ENCODE results near the gene ARHGAP26.
"Not testable (repeated sequence)": the region's sequence is repeated elsewhere in the genome, so short reads cannot be mapped to it uniquely, and the experiment has no call there.

Gene ARHGAP26

DNA sequence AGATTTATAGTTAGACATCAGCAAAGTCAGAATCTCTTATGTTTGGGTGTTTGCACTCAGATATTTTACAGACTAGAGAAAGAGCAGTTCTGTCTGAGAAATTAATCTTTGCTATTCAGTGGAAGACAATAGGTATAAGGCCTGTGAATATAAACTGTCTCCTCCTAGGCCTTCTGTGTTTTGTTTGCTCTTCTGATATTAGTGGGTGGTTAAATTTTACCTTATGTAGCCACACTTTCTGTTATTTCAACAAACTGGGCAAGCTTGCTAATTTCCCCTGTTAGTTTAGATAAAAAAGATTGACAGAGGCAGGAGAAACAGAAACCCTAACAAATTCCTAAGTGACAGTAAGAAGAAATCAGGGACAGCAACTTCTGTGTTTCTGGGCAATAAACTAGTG, 141.6 kb downstream of the ARHGAP26 start:
- no peak for DNase-seq

DNA sequence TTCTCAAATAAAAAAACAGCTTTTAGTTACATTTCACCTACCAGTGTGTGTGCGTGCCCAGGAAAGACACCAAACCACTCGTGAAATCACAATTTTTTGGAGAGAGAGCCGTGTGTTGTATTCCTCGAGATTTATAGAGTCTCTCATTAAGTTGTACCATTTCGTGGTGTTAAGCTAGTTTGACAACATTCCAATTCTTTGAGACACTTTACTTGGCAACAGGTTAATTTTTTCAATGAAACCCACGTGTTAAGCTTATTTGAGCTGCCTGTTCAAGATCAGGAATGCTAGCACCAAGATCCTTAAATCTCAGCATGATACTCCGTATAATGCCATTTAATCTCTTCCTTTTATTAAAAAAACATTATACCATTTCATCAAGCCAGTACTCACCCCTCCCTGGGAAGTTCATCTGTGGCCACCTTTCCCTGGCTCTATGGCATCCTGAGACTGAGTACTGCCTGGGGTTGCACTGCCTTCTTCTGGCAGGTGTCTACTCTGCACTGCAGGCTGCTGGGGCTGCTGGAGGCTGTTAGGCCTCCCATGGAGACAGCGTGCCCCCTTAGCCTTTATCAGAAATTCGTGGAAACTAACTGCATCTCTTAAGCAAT, 143.7 kb downstream of the ARHGAP26 start:
- DNase-seq = no peak

DNA sequence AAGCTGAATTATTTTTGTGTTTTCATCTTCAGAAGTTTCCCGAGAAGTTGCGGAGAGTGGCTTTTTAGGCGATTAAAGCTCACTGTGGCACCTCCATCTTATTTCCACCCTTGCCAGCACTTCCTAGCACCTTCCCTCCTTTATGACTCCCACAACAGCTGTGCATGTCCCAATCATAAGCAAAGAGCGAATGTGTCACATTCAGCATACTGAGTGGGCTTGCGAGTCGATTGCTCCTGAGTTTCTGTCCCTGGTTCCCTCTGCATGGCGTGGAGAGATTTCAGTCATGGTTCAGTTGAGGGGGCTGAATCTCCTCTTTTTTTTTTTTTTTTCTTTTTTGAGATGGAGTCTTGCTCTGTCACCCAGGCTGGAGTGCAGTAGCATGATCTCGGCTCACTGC, 144.9 kb downstream of the ARHGAP26 start:
- no peak for DNase-seq

DNA sequence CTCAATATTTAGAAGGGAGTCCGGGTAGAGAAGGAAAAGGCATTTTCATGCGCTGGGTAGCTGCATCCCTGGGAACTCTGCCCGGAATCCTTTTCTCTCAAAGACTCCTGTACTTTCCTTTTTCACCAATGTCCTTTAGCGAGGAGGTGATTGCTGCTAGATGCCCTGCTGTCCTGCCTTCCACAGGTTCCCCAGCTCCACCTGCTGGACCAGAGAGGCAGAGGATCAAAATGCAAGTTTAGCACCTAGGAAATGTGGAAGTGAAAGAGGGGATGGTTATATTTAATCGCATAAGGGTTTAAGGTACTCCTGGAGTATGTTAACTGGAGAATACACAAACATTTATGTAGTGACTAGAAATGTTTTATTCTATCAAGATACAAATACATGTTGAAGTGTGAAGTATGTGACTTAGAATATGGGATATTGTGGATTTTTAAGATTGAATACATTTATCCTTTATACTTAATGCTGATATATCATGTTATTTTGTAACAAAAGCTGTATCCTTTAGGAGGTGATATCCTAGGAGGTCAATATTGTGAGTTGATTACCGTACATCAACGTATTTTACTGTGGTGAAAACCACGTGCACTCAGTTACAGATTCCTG, 145.7 kb downstream of the ARHGAP26 start:
- DNase-seq = no peak

DNA sequence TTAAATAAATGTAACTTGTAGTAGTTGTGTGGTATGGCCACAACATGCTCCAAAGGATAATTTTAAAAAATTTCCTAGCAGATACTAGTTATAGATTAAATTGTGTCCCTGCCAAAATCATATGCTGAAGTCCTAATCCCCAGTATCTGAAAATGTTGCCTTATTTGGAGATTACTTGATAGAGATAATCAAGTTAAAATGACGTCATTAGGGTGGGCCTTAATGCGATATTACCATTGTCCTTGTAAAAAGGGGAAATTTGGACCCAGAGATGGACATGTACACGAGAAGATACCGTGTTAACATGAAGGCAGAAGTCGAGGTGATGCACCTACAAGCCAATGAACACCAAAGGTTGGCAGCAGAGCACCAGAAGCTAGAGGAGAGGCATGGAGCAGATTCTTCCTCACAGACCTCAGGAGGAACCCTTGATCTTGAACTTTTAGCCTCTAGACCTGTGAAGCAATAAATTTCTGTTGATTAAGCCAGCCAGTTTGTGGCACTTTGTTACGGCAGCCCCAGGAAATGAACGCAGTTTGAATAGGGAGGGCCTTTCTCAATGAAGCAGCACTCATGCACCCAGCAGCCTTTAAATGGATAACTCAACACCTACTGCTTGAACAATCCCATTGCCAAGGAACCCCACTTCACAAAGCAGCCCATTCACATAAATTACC, 148.9 kb downstream of the ARHGAP26 start:
- DNase-seq = no peak

DNA sequence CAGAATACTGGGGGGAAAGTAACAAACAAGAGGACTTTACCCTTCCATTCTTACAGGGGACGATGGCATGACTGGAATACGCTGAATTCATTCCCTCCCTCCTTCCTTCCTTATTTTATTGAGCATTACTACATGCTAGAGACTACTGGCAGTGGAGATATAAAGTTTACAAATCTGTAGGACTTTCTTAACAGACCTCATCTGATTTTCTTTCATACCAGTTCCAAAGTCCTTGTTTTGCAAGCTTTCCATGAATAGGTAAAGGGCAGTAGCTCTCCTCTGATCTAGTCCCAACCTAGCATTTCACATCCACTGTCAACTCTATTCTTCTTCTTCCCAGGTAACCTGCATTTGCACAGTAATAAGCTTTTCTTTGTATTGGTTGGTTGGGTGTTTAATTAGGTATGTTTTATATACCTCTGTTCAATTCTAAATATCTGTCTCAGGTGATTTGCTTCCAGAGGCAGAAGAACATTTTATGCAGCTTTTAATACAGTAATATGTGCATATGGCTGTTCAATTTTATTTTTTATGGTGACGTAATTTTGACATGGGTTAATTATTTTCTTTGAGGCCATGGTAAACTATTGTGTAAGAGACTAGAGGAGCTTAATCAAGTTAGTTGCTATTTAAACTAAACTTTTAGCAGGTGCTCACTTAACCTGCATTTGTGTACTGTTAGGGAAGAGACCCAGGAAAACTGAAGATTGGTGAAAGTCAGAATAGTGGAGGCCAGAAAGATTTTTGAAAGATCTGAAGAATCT, 150.9 kb downstream of the ARHGAP26 start:
- no peak for DNase-seq

DNA sequence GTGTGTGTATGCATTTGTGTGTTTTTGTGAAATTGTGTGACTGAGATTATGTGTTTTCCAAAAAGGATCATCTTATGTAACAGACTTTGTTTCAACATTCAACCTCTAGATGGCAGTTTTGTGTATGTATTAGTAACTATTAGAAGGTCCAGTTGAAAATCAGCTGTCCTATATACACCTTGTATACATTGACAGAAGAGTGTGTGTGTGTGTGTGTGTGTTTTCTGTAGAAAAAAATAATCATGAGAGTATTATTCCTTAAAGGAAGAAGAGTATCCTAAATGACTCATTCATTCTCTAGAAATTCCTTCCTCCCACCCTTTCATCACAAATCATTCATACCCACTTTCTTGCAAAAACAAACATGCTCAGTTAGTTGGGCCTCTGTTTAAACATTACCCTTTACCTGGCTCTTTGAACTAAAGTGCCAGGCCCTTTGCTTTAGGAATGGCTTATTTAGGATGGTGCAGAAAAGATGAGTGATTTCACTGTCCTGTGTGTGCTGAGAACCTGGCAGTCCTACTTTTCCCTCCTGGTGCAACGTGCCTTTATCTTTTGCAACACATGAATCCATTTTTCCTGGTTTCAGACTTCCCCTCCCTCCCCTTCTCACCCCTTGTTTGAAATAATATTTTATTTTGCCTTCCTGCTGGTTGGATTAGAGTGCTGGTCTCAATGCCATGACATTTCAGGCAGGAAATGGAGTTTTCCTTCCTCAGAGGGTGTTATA, 152.2 kb downstream of the ARHGAP26 start:
- no peak for DNase-seq

DNA sequence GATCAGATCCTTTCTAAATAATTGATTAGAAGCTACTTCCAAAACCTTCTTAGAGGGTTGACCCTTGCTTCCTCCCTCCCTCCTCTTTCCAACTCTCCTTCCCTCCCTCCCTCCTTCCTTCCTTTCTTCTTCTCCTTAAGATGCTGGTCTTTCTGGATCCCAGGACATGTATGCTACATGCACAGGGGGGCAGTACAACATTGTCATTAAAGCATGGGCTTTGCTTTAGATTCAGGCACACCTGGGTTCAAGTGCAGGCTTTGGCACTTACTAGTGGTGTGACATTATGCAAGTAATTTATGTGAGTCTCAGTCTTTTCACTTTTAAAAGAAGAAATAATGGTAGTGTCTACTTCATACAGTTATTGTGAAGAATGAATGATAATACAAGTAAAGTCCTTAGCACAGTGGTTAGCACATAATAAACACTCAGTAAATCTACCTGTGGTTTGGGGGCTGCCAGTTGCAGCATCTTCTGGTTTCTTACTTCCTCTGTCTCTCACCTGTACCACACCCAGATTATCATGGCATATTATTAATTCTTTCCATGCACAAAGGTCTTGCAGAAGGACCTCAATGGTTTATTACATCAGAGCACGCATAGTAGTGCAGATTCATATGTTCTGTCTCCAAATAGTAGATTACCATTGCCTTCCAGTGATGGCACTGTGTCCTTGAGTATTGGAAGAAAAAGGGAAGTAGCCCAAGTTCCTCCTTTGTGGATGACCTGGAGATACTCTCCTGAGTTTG, 154.1 kb downstream of the ARHGAP26 start:
- no peak for DNase-seq

DNA sequence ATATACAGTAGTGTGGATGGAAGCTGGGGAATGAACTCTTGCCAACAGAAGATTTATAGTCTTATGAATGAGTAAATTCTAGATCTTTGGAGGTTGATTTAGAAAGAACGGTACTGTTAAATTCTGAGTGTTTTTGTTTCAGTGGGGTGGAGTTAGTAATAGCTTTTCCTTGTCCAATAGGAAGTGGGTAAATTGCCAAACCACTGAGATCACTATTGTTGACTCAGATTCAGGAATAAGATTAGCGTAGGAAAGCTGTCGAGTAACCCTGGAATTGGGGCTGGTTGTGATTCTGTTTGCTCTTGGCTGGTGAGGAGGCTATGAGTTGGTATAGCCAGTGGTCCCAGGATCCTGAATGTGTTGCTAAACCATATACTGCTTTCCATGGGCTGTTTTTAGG, 155.6 kb downstream of the ARHGAP26 start:
- no peak for DNase-seq

DNA sequence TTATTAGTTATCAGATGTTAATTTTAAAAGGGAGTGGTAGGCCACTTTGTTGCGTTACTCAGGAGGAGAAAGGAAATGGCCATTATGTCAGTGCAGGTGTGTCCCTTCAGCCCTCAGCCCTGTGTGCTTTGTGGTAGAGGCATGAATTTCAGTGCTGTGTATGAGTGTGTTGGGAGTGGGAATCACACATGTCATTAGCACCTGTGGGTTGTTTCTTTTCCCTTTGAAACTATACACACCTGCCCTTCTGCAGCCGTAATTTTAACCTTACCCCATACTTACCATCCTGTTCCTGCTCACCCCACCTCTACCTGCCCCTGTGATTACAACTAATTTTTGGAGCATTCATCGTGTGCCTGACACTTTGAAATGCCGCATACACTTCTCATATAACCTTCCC, 156.4 kb downstream of the ARHGAP26 start:
- no peak for DNase-seq

DNA sequence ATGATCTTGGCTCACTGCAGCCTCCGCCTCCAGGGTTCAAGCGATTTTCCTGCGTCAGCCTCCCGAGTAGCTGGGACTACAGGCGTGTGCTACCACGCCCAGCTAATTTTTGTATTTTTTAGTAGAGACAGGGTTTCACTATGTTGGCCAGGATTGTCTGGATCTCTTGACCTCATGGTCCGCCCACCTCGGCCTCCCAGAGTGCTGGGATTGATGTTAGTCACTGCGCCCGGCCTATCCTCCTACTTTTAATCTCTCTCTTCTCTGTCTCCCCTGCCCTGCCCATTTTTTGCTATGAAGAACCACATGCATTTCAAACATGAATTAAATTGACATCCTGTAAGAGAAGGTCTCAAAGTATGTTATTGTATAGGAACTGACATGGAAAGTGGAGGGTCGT, 158.8 kb downstream of the ARHGAP26 start:
- not testable (repeated sequence) for DNase-seq

DNA sequence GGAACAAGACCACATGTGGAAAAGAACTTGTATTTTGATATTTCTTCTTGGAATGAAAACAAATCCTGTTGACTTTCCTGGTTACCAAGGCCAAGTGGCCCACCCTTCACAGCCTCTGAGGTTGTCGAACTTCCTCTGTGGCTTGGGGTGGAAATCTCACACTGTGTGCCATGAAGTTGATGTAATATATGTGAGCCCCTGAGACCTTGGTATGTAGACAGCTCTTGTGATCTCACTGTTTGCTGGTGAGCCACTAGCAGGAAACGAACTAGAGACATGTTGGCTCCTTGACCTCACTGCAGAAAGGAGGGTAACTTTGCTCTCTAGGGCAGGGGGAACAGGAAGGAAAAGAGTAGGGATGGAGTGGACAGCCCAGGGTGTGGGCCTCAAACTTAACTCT, 159.4 kb downstream of the ARHGAP26 start:
- DNase-seq = peak; percentile 46

DNA sequence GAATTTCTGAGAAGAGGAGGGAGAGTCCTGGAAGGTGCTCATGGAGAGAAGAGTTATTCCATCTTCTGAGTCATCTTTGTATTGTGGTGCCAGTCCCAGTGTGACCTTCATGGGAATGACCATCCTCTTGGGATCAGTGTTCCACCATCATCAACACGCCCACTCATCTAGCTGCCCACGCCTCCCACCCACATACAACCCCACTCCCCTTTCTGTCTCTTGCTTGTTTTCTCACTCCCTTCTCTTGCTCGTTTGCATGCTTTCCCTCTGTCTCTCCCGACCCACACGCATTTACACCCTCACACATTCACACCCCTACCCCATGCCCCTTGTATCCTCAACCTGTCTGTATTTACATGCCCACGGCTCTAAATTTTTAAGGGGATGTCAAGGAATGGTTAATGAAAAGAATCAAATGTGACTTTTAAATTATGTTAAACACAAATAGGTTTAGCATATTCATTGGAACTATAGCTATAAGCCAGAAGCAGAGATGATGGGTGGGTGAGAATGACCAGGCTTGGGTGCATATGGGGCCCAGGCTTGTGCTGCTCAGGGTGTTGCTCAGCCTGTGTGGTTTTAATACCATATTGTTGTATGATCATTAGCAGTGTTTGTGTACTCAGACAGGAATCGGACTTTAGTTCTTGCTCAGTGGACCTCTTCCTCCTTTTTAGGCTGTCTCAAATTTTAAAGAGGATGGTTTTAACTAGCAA, 160.4 kb downstream of the ARHGAP26 start:
- DNase-seq = no peak

DNA sequence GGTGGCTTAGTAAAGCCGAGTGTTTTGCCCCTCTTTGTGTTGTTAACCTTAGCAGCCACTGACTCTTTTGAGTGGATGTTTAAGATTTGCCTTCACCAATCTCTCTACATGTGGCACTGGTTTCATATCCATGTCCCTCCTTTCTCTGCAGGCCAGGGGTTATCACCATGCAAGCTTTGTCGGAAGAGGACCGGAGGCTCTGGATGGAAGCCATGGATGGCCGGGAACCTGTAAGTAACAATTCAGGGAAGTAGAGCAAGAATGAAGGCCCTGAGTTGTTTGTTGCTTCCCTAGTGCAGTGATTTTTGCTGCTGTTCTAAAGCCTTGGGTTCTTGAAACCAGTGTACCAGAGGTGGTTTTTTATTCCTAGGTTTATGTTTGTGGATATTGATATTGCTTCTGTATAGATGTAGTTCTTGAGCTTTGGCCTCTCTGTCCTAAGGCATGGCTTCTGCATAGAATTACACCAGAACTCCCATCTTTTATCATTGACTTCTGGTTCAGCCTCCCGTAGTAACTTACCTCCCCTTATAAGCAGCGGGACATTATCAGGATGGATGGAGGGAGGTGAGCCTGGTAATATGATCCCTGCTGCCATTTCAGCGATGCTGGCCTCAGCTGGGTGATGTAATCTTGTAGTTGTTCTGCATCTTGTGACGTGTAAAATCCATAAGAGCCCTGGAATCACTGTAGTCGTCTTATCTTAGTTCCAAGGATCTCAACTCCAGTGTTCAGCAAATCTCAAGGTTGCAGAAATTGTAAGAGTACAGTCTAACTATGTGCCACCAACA, 161.9 kb downstream of the ARHGAP26 start:
- DNase-seq = no peak

DNA sequence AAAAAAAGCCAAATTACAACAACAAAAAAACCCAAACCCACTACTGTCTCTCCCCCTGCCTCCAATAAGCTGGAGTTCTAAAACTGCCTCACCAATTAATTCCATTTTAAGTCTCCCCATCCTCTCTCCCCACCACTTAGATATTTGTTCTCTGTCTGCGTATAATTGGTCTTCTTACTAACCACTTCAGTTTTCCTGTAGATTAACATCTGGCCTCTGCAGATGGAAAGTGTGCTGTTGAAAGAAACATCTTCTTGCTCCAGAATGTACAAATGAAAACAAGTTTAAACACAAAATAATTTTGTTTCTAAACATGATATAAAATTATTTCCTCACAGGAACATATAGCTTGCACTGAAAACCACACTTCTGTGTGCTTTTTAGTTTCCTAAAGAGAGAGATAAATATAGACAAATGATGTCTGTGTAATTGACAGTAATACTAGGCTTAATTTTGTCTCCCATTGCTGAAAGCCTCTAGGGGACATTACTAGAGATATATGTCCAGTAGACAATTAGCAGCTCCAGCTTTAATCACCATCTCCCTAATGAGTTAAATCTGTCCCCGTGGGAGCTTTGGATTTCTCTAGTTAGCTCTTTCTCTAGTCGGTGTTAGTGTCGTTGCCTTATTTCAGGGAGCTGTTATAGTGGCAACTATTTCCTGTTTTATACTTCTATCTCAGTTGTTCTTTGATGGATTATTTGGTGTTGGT, 164.0 kb downstream of the ARHGAP26 start:
- DNase-seq = no peak

DNA sequence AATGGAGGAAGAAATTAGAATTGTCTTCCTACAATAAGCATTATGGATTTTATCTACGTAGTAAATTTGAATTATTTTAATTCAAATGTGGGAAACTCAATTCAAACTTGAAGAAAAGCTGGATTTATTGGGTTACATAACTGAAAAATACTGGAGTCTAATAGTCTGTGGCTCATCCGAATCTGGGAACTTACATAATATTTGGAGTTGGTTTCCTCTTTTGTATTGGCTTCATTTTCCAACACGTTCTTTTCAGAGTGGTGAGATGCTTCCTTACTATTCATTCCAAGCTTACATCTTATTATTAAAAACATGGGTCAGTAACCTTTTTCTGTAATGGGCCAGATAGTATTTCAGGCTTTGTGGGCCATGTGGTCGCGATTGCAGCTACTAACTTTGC, 164.8 kb downstream of the ARHGAP26 start:
- DNase-seq = no peak

DNA sequence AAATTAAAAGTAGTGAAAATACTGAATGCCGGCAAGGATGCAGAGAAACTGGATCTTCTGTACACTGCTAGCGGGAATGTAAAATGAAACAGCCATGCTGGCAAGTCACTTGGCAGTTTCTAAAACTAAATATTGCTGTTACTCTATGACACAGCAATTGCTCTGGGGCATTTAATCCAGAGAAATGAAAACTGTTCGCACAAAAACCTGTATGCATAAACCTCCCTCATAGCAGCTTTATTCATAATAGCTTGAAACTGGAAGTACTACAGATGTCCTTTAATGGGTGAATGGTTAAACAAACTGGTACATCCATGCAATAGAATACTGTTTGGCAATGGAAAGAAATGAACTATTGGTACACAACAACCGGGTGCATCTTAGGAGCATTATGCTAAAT, 167.2 kb downstream of the ARHGAP26 start:
- DNase-seq = no peak

DNA sequence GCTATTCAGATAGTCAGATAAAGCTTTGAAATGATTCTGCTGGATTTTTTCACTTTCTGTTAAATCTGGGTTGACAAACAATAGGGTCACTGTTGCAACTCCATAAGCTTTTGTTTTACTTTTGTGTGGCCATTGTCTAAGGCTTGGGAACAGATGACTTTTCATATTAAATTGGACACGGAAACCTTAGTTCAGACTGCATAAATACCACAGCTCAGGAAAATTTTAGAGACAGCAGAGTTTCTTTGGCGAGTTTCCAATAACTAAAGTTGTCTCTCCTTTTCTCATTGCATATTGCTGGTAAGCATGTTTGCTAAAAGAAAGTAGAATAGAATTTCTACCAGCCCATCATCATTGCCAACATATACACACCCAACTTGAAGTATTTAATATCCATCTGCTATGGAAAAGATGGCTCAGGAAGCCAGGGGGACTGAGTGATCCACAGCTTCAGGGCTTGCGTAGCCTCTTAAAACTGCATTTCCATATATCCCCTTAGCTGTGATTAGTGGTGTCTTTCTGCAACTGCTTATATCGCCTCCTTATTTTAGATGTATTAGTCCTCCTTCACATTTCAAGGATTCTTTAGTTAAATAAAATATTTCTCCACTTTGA, 168.2 kb downstream of the ARHGAP26 start:
- DNase-seq = no peak

DNA sequence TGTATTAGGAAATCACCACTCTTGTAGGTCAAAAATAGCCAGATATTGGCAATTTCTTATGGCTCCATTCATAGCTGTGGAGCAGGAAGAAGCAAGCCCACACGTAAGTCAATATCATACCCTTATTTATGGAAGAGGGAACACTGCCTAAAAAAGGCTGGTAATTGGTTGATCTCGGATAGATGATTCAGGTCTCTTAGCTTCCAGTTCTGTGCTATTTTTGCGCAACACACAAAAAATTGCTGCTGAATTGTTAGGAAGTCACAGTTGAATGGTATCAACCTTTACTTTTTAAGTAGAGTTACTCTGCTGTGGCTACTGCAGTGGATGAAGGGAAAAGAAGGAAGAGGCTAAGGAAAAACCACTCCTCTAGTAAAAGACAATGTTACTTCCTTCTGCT, 168.8 kb downstream of the ARHGAP26 start:
- DNase-seq = no peak

DNA sequence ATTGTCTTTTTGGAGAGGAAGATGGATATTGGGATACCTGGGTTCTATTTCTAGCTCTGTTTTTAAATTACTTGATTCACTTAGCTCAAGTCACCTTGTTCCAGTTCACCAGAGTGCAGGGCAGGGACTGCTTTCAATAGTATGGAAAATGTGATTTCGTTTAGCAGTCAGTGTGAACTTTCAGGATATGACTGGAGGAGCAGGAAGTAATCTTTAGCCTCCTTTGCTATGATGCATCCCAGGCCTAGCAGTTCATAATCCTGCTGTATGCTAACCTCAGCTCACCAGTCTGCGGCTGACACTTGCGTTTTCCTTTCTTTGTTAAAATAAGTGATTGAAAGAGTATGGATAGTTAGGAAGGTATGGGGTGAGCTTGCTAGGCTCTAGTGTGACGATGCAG, 169.7 kb downstream of the ARHGAP26 start:
- no peak for DNase-seq
